A549 (cell line): ENCODE data around the gene ARL4D.
A peak's percentile ranks its signal among the peaks of the same experiment; 100 is the strongest.

Source experiments
- BHLHE40 ChIP-seq: IDR thresholded peaks from 2 replicates; pipeline ENCODE4 v1.6.1; 2012; ENCODE audit warnings: low read depth, low read length, inconsistent platforms
- CTCF ChIP-seq: fragments of >200 bp; sonication (Bioruptor Twin); formaldehyde crosslinking; IDR thresholded peaks from 3 replicates; pipeline ENCODE4 v1.5.1; 2016
- ELK1 ChIP-seq: fragments of 150-350 bp; IDR thresholded peaks from 2 replicates; pipeline ENCODE4 v1.6.1; 2014; ENCODE audit warnings: low read depth, mild to moderate bottlenecking, low read length
- JUN ChIP-seq, 2 experiments: fragments of >200 bp; sonication (Bioruptor Twin); formaldehyde crosslinking; IDR thresholded peaks; 2 replicates in 1 of 2; 3 replicates in 1 of 2; pipeline ENCODE4 v1.6.1; 2016 to 2017
- MAX ChIP-seq: IDR thresholded peaks from 2 replicates; pipeline ENCODE4 v1.6.1; 2012
- NR3C1 ChIP-seq: fragments of >200 bp; sonication (Bioruptor Twin); formaldehyde crosslinking; IDR thresholded peaks from 3 replicates; pipeline ENCODE4 v1.6.1; 2017
- POLR2A ChIP-seq: IDR thresholded peaks from 2 replicates; pipeline ENCODE4 v1.6.1; 2012; ENCODE audit warnings: mild to moderate bottlenecking, low read length
- RAD21 ChIP-seq, 2 experiments: fragments of >200 bp in 1 of 2; sonication (Bioruptor Twin) in 1 of 2; formaldehyde crosslinking in 1 of 2; IDR thresholded peaks in 1 of 2; conservative IDR thresholded peaks in 1 of 2; 2 replicates in 1 of 2; 3 replicates in 1 of 2; pipeline ENCODE4 v1.6.1; 2012 to 2018; ENCODE audit warnings: inconsistent platforms in 1 of 2
- SMC3 ChIP-seq: fragments of >200 bp; sonication (Bioruptor Twin); formaldehyde crosslinking; IDR thresholded peaks from 3 replicates; pipeline ENCODE4 v1.6.1; 2018; ENCODE audit warnings: inconsistent platforms

- no peak for TF ChIP-seq SMC3
- peak; percentile 100 for TF ChIP-seq JUN (IDR thresholded peaks at IDR 0.05)
- TF ChIP-seq CTCF: no peak
- TF ChIP-seq RAD21 (conservative IDR thresholded peaks at IDR 0.05 in 1 of 2, IDR thresholded peaks at IDR 0.05 in 1 of 2): peak in 1 of 2 experiments; percentile 32; a peak in 1 of 5 replicates
- TF ChIP-seq POLR2A: peak; percentile 100
- TF ChIP-seq ELK1: no peak
- no peak; the same call in 1 of the 2 replicates for TF ChIP-seq BHLHE40
- peak; percentile 95 for TF ChIP-seq MAX
- no peak for TF ChIP-seq NR3C1
Measured at GRCh38 chr17:43360739-43361505, 37.9 kb upstream of the ARL4D start.
